ENCODE data around the gene SMNDC1.
A peak's percentile ranks its signal among the peaks of the same experiment; 100 is the strongest.

Gene SMNDC1

DNA sequence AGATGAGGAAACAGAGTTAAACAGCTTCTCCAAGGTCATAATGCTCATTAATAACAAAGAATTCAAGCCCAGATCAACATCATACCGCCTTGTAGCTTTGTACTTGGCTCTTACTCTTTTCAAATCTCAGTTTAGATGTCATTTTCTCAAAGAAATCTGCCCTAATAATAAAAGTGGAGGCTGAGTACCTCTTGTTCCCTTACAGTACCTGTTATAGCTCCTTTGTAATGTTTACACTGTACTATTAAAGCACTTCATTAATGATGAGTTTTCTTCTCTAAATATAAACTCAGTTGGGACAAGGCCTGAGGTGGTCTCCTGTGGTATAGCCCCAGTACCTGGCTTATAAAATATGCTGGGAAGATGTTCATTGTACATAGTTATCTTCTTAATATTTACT lies 7.8 kb downstream of the SMNDC1 start:
- WGBS (ENCODE audit: extremely low coverage, insufficient coverage, low lambda C conversion rate) = no CpG with 5 or more reads among the region's 1 CpG

DNA sequence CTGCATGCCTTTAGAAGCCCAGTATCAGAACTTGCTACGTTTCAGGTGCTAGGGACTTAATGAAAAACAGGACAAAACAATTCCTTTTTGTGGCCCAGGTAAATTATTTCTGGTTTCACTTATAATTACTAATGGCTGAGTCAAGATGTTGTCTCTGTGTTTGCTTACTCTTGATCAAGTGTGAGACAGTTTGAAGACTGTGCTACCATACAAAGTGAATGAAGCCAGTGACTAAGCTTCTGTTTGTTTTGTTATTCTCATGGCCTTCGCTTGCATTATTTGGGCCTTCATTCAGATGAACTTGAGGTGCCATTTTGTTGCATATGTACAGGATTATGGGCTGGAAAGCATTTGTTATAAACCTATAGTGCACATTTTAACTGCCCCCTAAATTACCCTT lies 17.9 kb downstream of the SMNDC1 start:
- WGBS (ENCODE audit: extremely low coverage, insufficient coverage, low lambda C conversion rate) = no CpG with 5 or more reads among the region's 2 CpGs
- no peaks in the 10 kb centered on the region for H3K36me3 ChIP-seq (ENCODE audit: control insufficient read depth, insufficient read depth, low read length)

More for the DNA sequence above, 7.8 kb downstream of the SMNDC1 start:
- Histone ChIP-seq H3K4ac (ENCODE audit: low read depth, low read length) (no peak overlapping the region), H3K27me3 (ENCODE audit: insufficient read depth, low read length, poor library complexity) (no peaks in the 10 kb centered on the region), H3K4me2 (ENCODE audit: low read length) (no peak overlapping the region), H3K4me3 (ENCODE audit: low read length) (no peak overlapping the region), H4K8ac (ENCODE audit: low read depth, low read length) (no peak overlapping the region), H3K79me1 (ENCODE audit: low read length) (peaks cover 7% of the 10 kb centered on the region), H2BK5ac (ENCODE audit: low read length) (no peak overlapping the region), H3K23ac (ENCODE audit: low read length) (no peak overlapping the region), H2BK15ac (replicated peaks; ENCODE audit: low read depth) (no peak overlapping the region), H2AK5ac (ENCODE audit: low read length) (no peak overlapping the region), H3K36me3 (ENCODE audit: control insufficient read depth, insufficient read depth, low read length) (peaks cover 9% of the 10 kb centered on the region), H3K18ac (ENCODE audit: low read length) (no peak overlapping the region), H3K9ac (ENCODE audit: low read length) (no peak overlapping the region), H3K27ac (ENCODE audit: low read depth, low read length) (no peak overlapping the region), H3K4me1 (ENCODE audit: control insufficient read depth, low read depth, low read length) (no peaks in the 10 kb centered on the region), H4K5ac (ENCODE audit: low read length) (no peak overlapping the region), H3K56ac (ENCODE audit: low read length) (no peak overlapping the region), H3K79me2 (ENCODE audit: control insufficient read depth, insufficient read depth, low read length) (peaks cover 14% of the 10 kb centered on the region), H2BK120ac (ENCODE audit: low read depth, low read length) (no peak overlapping the region)
- DNase-seq = no peak

DNA sequence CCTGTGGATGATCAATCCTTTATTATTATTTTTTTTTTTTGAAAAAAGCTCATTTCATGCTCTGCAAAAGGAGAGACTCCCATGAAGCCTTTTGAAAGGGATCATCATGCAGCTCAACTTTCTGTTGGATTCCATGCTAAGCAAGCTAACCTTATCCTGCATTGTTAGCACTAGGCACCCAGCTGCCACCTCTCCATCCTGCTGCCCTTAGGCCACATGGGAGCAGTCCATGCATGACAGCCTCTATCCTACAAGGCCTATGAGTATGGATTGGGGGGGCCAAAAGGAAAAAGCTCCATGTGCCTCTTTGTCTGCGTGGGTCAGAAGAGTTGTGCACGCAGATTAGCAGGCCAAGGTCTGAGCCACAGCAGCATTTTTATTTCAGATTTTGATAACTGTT lies 19.2 kb downstream of the SMNDC1 start:
- Histone ChIP-seq H2BK5ac (ENCODE audit: low read length) (no peak overlapping the region), H4K5ac (ENCODE audit: low read length) (no peak overlapping the region), H3K27ac (ENCODE audit: low read depth, low read length) (no peak overlapping the region), H3K23ac (ENCODE audit: low read length) (no peak overlapping the region), H3K4me3 (ENCODE audit: low read length) (no peak overlapping the region), H3K4me2 (ENCODE audit: low read length) (no peak overlapping the region), H3K4me1 (ENCODE audit: control insufficient read depth, low read depth, low read length) (no peaks in the 10 kb centered on the region), H3K36me3 (ENCODE audit: control insufficient read depth, insufficient read depth, low read length) (no peaks in the 10 kb centered on the region), H3K18ac (ENCODE audit: low read length) (no peak overlapping the region), H3K56ac (ENCODE audit: low read length) (no peak overlapping the region), H3K9ac (ENCODE audit: low read length) (no peak overlapping the region), H3K27me3 (ENCODE audit: insufficient read depth, low read length, poor library complexity) (no peaks in the 10 kb centered on the region), H2BK15ac (replicated peaks; ENCODE audit: low read depth) (no peak overlapping the region), H2BK120ac (ENCODE audit: low read depth, low read length) (no peak overlapping the region), H4K8ac (ENCODE audit: low read depth, low read length) (no peak overlapping the region), H3K79me1 (ENCODE audit: low read length) (no peaks in the 10 kb centered on the region), H2AK5ac (ENCODE audit: low read length) (no peak overlapping the region), H3K79me2 (ENCODE audit: control insufficient read depth, insufficient read depth, low read length) (no peaks in the 10 kb centered on the region), H3K4ac (ENCODE audit: low read depth, low read length) (no peak overlapping the region)
- peak; percentile 18 for DNase-seq
- WGBS (ENCODE audit: extremely low coverage, insufficient coverage, low lambda C conversion rate) = no CpG with 5 or more reads among the region's 2 CpGs

More for the DNA sequence above, 17.9 kb downstream of the SMNDC1 start:
- H2AK5ac ChIP-seq (ENCODE audit: low read length) = no peak overlapping the region
- H3K27ac ChIP-seq (ENCODE audit: low read depth, low read length) = no peak overlapping the region
- H3K18ac ChIP-seq (ENCODE audit: low read length) = no peak overlapping the region
- H3K4ac ChIP-seq (ENCODE audit: low read depth, low read length) = no peak overlapping the region
- no peak overlapping the region for H3K56ac ChIP-seq (ENCODE audit: low read length)
- H3K4me2 ChIP-seq (ENCODE audit: low read length) = no peak overlapping the region
- H3K9ac ChIP-seq (ENCODE audit: low read length) = no peak overlapping the region
- H4K5ac ChIP-seq (ENCODE audit: low read length) = no peak overlapping the region
- no peaks in the 10 kb centered on the region for H3K79me1 ChIP-seq (ENCODE audit: low read length)
- H2BK5ac ChIP-seq (ENCODE audit: low read length) = no peak overlapping the region
- no peaks in the 10 kb centered on the region for H3K27me3 ChIP-seq (ENCODE audit: insufficient read depth, low read length, poor library complexity)
- H3K23ac ChIP-seq (ENCODE audit: low read length) = no peak overlapping the region
- H3K4me3 ChIP-seq (ENCODE audit: low read length) = no peak overlapping the region
- H3K4me1 ChIP-seq (ENCODE audit: control insufficient read depth, low read depth, low read length) = no peaks in the 10 kb centered on the region
- no peak overlapping the region for H4K8ac ChIP-seq (ENCODE audit: low read depth, low read length)
- H2BK15ac ChIP-seq (replicated peaks; ENCODE audit: low read depth) = no peak overlapping the region
- no peak overlapping the region for H2BK120ac ChIP-seq (ENCODE audit: low read depth, low read length)
- H3K79me2 ChIP-seq (ENCODE audit: control insufficient read depth, insufficient read depth, low read length) = no peaks in the 10 kb centered on the region
- DNase-seq = no peak

- no CpG with 5 or more reads among the region's 3 CpGs for WGBS (ENCODE audit: extremely low coverage, insufficient coverage, low lambda C conversion rate)
- Histone ChIP-seq H3K4me3 (ENCODE audit: low read length) (no peak overlapping the region), H3K9ac (ENCODE audit: low read length) (no peak overlapping the region), H2BK120ac (ENCODE audit: low read depth, low read length) (no peak overlapping the region), H3K4me2 (ENCODE audit: low read length) (no peak overlapping the region), H3K56ac (ENCODE audit: low read length) (no peak overlapping the region), H3K27me3 (ENCODE audit: insufficient read depth, low read length, poor library complexity) (no peaks in the 10 kb centered on the region), H2BK5ac (ENCODE audit: low read length) (no peak overlapping the region), H2AK5ac (ENCODE audit: low read length) (no peak overlapping the region), H3K4me1 (ENCODE audit: control insufficient read depth, low read depth, low read length) (no peaks in the 10 kb centered on the region), H4K5ac (ENCODE audit: low read length) (no peak overlapping the region), H4K8ac (ENCODE audit: low read depth, low read length) (no peak overlapping the region), H3K4ac (ENCODE audit: low read depth, low read length) (no peak overlapping the region), H3K36me3 (ENCODE audit: control insufficient read depth, insufficient read depth, low read length) (no peaks in the 10 kb centered on the region), H3K18ac (ENCODE audit: low read length) (no peak overlapping the region), H3K27ac (ENCODE audit: low read depth, low read length) (no peak overlapping the region), H3K79me2 (ENCODE audit: control insufficient read depth, insufficient read depth, low read length) (no peaks in the 10 kb centered on the region), H3K23ac (ENCODE audit: low read length) (no peak overlapping the region), H3K79me1 (ENCODE audit: low read length) (no peaks in the 10 kb centered on the region), H2BK15ac (replicated peaks; ENCODE audit: low read depth) (no peak overlapping the region)
- no peak for DNase-seq
Observed at GRCh38 chr10:110284262-110284661, 20.5 kb downstream of the SMNDC1 start.

- H4K5ac ChIP-seq (ENCODE audit: low read length) = no peak overlapping the region
- DNase-seq = peak; percentile 68
- no peak overlapping the region for H2AK5ac ChIP-seq (ENCODE audit: low read length)
- H3K4me3 ChIP-seq (ENCODE audit: low read length) = no peak overlapping the region
- no peak overlapping the region for H3K4me2 ChIP-seq (ENCODE audit: low read length)
- no peak overlapping the region for H3K27ac ChIP-seq (ENCODE audit: low read depth, low read length)
- WGBS (ENCODE audit: extremely low coverage, insufficient coverage, low lambda C conversion rate) = no CpG with 5 or more reads among the region's 6 CpGs
- H3K4me1 ChIP-seq (ENCODE audit: control insufficient read depth, low read depth, low read length) = no peaks in the 10 kb centered on the region
- no peaks in the 10 kb centered on the region for H3K79me2 ChIP-seq (ENCODE audit: control insufficient read depth, insufficient read depth, low read length)
- no peaks in the 10 kb centered on the region for H3K79me1 ChIP-seq (ENCODE audit: low read length)
- no peaks in the 10 kb centered on the region for H3K27me3 ChIP-seq (ENCODE audit: insufficient read depth, low read length, poor library complexity)
- no peak overlapping the region for H4K8ac ChIP-seq (ENCODE audit: low read depth, low read length)
- H3K56ac ChIP-seq (ENCODE audit: low read length) = no peak overlapping the region
- H2BK15ac ChIP-seq (replicated peaks; ENCODE audit: low read depth) = no peak overlapping the region
- H3K4ac ChIP-seq (ENCODE audit: low read depth, low read length) = no peak overlapping the region
- no peaks in the 10 kb centered on the region for H3K36me3 ChIP-seq (ENCODE audit: control insufficient read depth, insufficient read depth, low read length)
- H3K23ac ChIP-seq (ENCODE audit: low read length) = no peak overlapping the region
- H3K18ac ChIP-seq (ENCODE audit: low read length) = no peak overlapping the region
- no peak overlapping the region for H3K9ac ChIP-seq (ENCODE audit: low read length)
- no peak overlapping the region for H2BK5ac ChIP-seq (ENCODE audit: low read length)
- H2BK120ac ChIP-seq (ENCODE audit: low read depth, low read length) = no peak overlapping the region
Observed at GRCh38 chr10:110279407-110279986, 25.2 kb downstream of the SMNDC1 start.
